GM19239 (cell line): ENCODE data around the gene MYL9.
A peak's percentile ranks its signal among the peaks of the same experiment; 100 is the strongest.
"Not testable (repeated sequence)": the region's sequence is repeated elsewhere in the genome, so short reads cannot be mapped to it uniquely, and the experiment has no call there.

Experiments used
- DNase-seq: peaks from one replicate; pipeline ENCODE4 v3.0.0; 2011; ENCODE audit warnings: low spot score; ENCODE audit not compliant: insufficient read length
- FAIRE-seq: peaks from 2 replicates; lab custom pipeline; 2011; peaks lifted over from hg19 to GRCh38; lab: Jason Lieb, UNC

MYL9 gene

GRCh38 chr20:36548006-36548315 lies 6.6 kb downstream of the MYL9 start:
- DNase-seq: no peak
- no peak for FAIRE-seq

GRCh38 chr20:36548704-36549627 lies 7.6 kb downstream of the MYL9 start:
- no peak for DNase-seq
- FAIRE-seq: no peak

DNA sequence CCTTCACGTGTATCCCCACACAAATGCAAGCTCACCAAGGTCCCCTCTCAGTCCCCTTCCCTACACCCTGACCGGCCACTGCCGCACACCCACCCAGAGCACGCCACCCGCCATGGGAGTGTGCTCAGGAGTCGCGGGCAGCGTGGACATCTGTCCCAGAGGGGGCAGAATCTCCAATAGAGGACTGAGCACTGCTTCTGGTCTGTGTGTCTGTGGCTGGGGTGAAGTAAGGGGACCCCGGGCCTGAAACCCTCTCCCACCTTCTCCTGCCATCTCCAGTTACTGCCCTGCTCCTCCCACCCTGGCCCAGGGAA lies 8.3 kb downstream of the MYL9 start:
- DNase-seq (no peak), FAIRE-seq (no peak)

DNA sequence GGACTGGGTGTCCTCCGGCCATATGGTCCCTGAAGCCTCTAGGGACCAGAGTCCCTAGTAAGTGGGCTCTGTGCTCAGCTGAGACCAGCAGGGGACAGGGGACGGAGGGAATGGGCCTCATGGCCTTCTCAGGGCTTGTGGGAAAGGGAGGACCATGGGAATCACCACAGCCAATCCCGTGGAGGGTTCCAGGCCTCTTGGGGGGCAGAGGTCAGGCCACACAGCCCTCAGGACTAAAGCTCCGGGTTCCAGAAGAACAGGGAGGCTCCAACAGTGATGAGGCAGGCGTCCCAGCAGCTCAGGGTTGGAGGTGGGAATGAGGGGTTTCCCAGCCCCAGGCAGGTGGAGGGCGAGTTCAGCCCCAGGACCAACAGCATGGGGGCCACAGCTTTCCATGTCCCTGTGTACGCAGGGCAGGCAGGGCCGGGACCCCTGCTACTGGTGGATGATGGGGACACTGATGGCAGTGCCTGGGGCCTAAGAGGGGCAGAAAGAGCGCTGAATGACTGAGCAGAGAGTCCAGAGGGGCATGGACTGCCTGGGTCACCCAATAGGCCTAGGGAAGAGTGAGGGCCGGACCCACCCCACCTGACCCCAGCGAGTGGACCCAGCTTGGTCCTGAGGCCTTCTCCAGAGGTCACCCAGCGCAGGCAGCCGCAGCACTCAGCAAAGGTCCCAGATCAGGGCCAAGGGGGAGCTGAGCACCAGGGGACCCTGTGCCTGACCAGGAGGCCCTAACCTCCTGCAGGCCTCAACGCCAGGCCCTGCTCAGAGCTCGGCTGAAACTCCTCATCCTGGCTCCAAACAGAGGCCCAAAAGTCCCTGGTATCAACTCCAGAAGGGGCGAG lies 8.8 kb downstream of the MYL9 start:
- DNase-seq (no peak), FAIRE-seq (no peak)

GRCh38 chr20:36550790-36551299 lies 9.5 kb downstream of the MYL9 start:
- FAIRE-seq: no peak
- DNase-seq: no peak

- no peak for FAIRE-seq
These were observed 13.9 kb downstream of the MYL9 start for GRCh38 chr20:36555248-36555647.

GRCh38 chr20:36562724-36563123 lies 21.4 kb downstream of the MYL9 start:
- DNase-seq (no peak), FAIRE-seq (no peak)

More at GRCh38 chr20:36555248-36555647, 13.9 kb downstream of the MYL9 start:
- no peak for DNase-seq

GRCh38 chr20:36563374-36563773 lies 22.1 kb downstream of the MYL9 start:
- FAIRE-seq (no peak), DNase-seq (no peak)

GRCh38 chr20:36564078-36564725 lies 22.9 kb downstream of the MYL9 start:
- not testable (repeated sequence) for DNase-seq, FAIRE-seq

DNA sequence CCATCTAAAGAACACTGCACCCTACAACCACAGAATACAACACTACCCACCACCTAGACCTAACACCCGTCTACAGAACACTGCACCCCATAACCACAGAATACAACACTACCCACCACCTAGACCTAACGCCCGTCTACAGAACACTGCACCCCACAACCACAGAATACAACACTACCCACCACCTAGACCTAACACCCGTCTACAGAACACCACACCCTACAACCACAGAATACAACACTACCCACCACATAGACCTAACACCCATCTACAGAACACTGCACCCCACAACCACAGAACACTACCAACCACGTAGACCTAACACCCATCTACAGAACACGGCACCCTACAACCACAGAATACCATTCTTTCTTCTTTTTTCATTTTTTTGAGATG lies 23.4 kb downstream of the MYL9 start:
- FAIRE-seq, DNase-seq: not testable (repeated sequence)

- no peak for DNase-seq
- no peak for FAIRE-seq
These were observed 24.2 kb downstream of the MYL9 start for GRCh38 chr20:36565520-36565919.

- no peak for FAIRE-seq
- no peak for DNase-seq
These were observed 28.6 kb downstream of the MYL9 start for GRCh38 chr20:36569847-36570429.

DNA sequence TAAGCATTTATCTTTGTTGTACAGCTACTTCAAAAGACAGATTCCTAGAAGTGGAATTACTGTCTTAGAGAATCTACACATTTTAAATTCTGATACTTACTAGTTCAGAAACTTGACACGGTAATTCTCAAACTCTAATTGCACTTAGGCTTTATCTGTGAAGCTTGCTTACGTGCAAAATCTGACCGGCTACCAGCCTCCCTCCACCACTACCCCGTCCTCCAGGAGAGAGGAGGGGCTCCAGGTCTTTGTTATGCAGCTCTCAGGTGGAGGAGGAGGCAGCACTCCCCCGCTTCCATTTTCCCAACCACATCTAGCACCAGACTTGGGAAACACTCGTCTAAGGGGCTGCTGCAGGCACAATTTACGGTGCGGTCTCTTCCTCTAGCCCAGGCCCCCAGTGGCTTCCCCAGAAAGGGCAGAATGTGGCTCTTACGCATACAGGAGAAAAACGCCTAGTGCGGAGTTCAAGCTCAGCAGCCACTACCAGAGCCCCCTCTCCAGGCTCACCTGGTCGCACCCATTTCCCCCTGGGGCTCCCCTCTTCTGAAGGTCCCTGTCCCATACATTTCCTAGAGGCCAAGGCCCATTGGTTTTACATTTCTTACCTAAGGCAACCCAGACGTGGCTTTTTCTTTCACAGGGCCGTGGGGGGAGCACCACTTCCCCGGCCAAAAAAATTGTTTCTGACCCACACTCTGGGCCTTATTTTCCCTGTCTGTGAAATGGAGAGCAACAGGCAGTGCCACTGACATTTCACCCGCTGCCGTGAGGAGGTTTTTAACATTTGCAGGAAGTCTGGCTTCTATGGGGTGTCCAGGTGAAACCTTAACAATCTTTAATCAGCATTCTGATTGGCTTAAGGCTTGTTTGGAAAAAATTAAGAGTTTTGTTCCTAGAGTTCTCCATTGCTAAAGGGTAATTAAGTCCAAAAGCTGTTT lies 30.5 kb downstream of the MYL9 start:
- DNase-seq (no peak), FAIRE-seq (peak; percentile 28)

DNA sequence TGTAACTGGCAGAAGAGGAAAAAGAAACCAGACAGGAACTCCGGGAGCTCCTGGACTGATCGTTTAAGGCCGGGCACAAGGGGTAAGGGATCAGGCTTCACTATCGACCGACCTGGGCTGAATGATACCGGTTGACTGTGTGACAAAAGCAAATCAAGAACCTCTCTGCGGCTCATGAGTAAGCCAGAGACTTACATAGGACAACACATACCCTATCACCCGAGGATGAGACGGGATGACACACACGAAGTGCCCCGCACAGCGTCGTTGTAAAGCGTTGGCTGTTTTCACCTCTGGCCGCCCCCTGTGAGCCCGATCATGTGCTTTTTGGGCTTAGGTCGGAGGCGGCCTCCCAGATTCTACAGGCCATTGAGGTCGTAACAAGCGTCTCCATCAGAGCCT lies 31.4 kb downstream of the MYL9 start:
- peak; percentile 44 for DNase-seq
- no peak for FAIRE-seq

DNA sequence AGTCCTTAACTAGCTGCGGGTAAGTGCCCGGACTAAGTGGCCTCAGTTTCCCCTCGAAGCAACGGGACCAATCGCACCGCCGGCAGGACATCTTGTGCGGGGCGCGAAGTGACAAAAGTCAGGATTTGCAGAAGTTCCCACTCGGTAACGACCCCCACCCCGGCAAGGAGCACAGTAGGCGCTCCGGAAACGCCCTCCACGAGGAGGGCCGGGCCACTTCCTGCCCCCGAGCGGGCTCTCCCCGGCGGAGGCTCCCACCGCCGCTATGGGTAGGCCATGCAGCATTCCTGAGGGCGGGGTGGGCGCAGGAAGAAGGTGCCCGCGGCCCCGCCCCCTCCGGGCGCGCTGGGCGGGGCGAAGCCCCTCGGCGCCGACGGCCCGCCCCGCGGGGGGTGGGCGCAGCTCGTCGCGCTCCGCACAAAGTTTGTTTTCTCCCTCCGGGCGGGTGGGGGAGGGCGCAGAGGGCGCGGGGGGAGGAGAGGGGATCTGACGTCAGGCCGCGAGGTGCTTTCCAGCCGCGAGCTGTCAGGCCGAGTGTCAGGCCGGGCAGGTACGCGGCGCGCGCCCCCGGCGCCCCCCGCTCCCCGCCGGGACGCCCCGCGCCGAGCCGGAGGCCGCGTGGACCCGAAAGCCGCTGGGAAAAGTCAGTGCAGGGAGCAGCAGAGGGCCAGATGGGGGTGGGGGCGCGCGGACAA lies 31.9 kb downstream of the MYL9 start, which contains the start of gene TGIF2:
TGIF2 (plus strand) TSS at position 495 of the 695 bp plus-strand sequence. CDS start 5,178 bp downstream, outside the sequence.
- peak; percentile 99 for DNase-seq
- FAIRE-seq: peak; percentile 79

- DNase-seq (peak; percentile 34), FAIRE-seq (no peak)
These were observed 32.6 kb downstream of the MYL9 start for GRCh38 chr20:36573798-36574365.

- DNase-seq: peak; percentile 36
- FAIRE-seq: peak; percentile 71
These were observed 33.2 kb downstream of the MYL9 start for GRCh38 chr20:36574366-36575135.
